Neural crest cell (in vitro differentiated cells): ENCODE measurements around the gene ZDHHC1. TPM values are rescaled to one million over a fixed set of nuclear protein-coding genes. Genes with fewer than 3 reads are reported as not detected.
A peak's percentile ranks its signal among the peaks of the same experiment; 100 is the strongest.
"Not testable (repeated sequence)": the region's sequence is repeated elsewhere in the genome, so short reads cannot be mapped to it uniquely, and the experiment has no call there.

ENCODE experiments used
- DNase-seq: peaks from one replicate; pipeline ENCODE4 v3.0.0; 2021; ENCODE audit warnings: low read depth, mixed read lengths, low spot score
- H3K27ac Mint-ChIP-seq: one replicate; pipeline ENCODE4 v1.8.0; 2021; ENCODE audit warnings: mild to moderate bottlenecking, mixed read lengths; ENCODE audit not compliant: unreplicated experiment
- H3K27me3 Mint-ChIP-seq: 2 replicates; pipeline ENCODE4 v1.8.0; 2021; ENCODE audit warnings: low read depth, mild to moderate bottlenecking, mixed read lengths
- H3K36me3 Mint-ChIP-seq: 2 replicates; pipeline ENCODE4 v1.8.0; 2021; ENCODE audit warnings: low read depth, mild to moderate bottlenecking, mixed read lengths
- H3K4me1 Mint-ChIP-seq: 2 replicates; pipeline ENCODE4 v1.8.0; 2021; ENCODE audit warnings: mixed read lengths
- H3K4me3 Mint-ChIP-seq: one replicate; pipeline ENCODE4 v1.8.0; 2021; ENCODE audit warnings: mild to moderate bottlenecking, mixed read lengths
- H3K9me3 Mint-ChIP-seq: 2 replicates; pipeline ENCODE4 v1.8.0; 2021; ENCODE audit warnings: mixed read lengths
- total RNA-seq: library from RNA; stranded (reverse); gene quantifications from 2 replicates; pipeline ENCODE4 v1.2.1, GENCODE V29; 2021
- TF ChIP-seq, protein P1 (sequence below): fragments of 200-600 bp; sonication (generic); conservative IDR thresholded peaks from 2 replicates; pipeline ENCODE4 v1.5.0; 2021; ENCODE audit warnings: antibody characterized with exemption, mild to moderate bottlenecking

The ZDHHC1 gene
- total RNA-seq, 1 donor from 2014 or later: 10.2 TPM

DNA sequence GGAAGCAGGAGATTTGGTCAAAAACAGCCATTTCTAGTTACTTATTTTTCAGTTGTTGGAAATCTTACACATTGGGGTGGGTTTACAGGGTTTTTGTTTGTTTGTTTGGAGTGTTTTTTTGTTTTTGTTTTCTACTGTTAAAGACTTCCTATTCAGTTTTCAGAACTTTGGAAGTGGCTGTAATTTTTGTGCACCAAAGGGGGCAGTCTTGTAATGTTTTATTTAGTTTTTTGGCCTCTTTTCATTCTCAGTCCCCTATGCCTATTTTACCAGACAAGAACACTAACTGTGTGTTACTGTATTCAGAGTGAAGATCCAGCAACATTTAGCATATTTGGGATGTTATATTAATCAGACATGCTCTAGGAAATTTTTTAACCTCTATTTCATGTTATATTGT is 43.6 kb downstream of the ZDHHC1 start:
- H3K36me3 Mint-ChIP-seq: no peaks in the 10 kb centered on the region
- H3K27me3 Mint-ChIP-seq: peaks cover 10% of the 10 kb centered on the region
- DNase-seq: no peak
- no peaks in the 10 kb centered on the region for H3K9me3 Mint-ChIP-seq
- H3K4me3 Mint-ChIP-seq: no peak overlapping the region
- TF ChIP-seq, protein P1, sequence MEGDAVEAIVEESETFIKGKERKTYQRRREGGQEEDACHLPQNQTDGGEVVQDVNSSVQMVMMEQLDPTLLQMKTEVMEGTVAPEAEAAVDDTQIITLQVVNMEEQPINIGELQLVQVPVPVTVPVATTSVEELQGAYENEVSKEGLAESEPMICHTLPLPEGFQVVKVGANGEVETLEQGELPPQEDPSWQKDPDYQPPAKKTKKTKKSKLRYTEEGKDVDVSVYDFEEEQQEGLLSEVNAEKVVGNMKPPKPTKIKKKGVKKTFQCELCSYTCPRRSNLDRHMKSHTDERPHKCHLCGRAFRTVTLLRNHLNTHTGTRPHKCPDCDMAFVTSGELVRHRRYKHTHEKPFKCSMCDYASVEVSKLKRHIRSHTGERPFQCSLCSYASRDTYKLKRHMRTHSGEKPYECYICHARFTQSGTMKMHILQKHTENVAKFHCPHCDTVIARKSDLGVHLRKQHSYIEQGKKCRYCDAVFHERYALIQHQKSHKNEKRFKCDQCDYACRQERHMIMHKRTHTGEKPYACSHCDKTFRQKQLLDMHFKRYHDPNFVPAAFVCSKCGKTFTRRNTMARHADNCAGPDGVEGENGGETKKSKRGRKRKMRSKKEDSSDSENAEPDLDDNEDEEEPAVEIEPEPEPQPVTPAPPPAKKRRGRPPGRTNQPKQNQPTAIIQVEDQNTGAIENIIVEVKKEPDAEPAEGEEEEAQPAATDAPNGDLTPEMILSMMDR: peak; percentile 65
- H3K4me1 Mint-ChIP-seq: peaks cover 11% of the 10 kb centered on the region
- no peak overlapping the region for H3K27ac Mint-ChIP-seq

DNA sequence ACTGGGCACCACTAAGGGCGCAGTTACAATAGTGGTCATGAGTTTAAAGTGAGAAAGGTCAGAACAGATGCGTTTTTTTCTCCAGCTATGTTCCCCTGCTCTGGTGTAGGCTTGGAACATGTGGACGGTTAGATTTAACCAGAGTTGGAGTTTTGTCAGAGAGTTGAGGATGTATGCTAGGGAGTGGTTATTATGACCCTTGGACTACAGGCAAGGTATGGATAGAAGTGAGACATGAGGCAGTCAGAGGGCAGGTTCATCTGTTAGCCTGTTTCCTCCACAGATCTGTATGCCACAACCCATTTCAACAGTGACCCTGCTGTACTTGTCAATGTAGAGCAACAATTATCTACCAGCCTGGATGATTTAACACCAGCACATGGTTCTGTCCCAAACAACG is 45.6 kb downstream of the ZDHHC1 start:
- Mint-ChIP-seq H3K4me3 (no peak overlapping the region), H3K36me3 (no peaks in the 10 kb centered on the region), H3K27ac (no peak overlapping the region), H3K27me3 (peaks cover 9% of the 10 kb centered on the region), H3K9me3 (no peaks in the 10 kb centered on the region), H3K4me1 (peaks cover 6% of the 10 kb centered on the region)
- TF ChIP-seq, protein P1: no peak
- no peak for DNase-seq

DNA sequence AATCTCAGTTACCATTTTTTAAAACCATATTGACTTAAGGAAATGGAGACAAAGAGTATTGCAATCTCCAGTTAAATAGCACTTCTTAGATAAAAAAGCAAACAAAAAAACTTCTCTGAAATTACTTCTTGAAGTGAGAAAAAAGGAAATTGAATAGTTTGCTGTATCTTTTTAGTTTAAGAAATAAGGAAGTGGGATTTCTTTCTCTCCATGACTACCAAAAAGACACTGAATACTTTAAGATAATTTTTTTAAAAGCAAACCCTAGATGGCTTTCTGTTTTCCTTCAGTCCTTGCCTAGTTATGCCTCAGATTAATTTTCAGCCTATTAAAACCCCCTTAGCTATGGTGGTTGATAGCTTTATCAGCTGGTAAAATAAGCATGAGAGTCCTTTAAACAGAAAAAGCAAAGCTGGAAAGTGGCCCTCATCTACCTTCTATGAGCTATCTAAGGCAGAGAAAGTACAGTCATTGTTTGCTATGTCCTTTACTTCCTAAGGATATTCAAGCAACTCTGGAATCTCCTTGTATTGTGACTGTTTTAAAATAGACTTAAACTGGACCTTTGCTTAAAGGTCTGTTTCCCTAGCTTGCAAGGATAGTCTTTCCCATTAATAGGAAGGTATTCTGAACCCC is 51.6 kb downstream of the ZDHHC1 start:
- H3K36me3 Mint-ChIP-seq: no peaks in the 10 kb centered on the region
- H3K4me3 Mint-ChIP-seq: no peak overlapping the region
- DNase-seq: no peak
- TF ChIP-seq, protein P1: no peak
- H3K27me3 Mint-ChIP-seq: peaks cover 8% of the 10 kb centered on the region
- H3K9me3 Mint-ChIP-seq: no peaks in the 10 kb centered on the region
- H3K27ac Mint-ChIP-seq: no peak overlapping the region
- H3K4me1 Mint-ChIP-seq: peaks cover 18% of the 10 kb centered on the region

DNA sequence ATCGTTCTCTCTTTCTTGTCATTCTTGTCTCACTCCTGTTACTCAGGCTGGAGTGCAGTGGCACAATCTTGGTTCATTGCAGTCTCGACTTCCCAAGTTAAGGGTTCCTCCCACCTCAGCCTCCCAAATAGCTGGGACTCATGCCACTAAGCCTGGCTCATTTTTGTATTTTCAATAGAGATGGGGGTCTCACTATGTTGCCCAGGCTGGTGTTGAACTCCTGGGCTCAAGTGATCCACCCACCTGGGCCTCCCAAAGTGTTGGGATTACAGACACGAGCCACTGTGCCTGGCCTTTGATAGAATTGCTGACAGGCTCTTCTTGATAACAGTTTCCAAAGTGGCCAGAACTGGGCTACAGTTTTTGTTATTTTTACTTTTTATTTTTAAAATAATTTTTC is 55.2 kb downstream of the ZDHHC1 start:
- Mint-ChIP-seq H3K27me3 (peaks cover 5% of the 10 kb centered on the region), H3K4me3 (no peak overlapping the region), H3K9me3 (no peaks in the 10 kb centered on the region), H3K36me3 (no peaks in the 10 kb centered on the region), H3K27ac (no peak overlapping the region), H3K4me1 (peaks cover 18% of the 10 kb centered on the region)
- TF ChIP-seq, protein P1: no peak
- no peak for DNase-seq

DNA sequence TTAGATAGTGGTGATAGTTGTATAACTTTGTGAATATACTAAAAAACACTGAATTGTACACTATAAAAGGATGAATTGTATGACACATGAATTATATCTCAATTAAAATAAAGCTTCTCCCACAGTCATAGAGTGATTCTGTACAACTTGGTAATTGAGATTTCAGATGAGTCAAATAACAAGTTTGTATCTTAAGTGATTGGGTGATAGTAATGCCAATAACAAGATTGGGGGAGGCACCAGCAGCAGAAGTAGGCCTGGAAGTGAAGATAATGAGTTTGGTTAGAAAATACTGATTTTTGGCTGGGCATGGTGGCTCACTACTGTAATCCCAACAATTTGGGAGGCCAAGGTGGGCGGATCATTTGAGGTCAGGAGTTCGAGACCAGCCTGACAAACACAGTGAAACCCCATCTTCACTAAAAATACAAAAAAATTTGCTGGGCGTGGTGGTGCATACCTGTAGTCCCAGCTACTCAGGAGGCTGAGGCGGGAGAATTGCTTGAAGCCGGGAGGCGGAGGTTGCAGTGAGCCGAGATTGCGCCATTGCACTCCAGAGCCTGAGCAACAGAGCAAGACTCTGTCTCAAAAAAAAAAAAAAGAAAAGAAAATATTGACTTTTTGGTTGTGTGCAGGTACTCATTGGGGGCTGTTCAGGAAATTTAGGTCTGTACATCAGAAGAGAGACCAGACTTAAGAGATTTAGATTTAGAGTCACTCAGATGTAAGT is 56.6 kb downstream of the ZDHHC1 start:
- not testable (repeated sequence) for H3K27ac Mint-ChIP-seq, H3K36me3 Mint-ChIP-seq, H3K9me3 Mint-ChIP-seq, H3K27me3 Mint-ChIP-seq, H3K4me3 Mint-ChIP-seq, DNase-seq
- peaks cover 13% of the 10 kb centered on the region for H3K4me1 Mint-ChIP-seq

DNA sequence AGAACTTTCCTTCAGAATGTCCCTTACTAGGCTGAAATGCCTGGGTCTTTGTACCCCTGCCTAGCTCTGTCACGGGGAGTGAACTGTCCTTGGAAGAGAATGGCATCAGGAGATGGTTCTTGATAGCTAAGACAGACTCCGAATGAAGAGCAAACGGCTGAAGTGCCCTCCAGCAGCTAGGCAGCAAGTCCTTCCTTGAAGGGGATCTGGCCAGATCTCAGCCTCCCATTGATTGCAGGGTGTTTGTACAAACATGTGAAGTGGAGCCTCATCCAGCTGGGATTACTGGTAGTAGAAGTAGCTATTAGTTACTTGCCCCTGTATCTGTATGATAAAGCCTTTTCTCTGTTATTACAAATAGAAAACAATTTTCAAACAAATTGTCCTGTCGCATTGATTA is 58.7 kb downstream of the ZDHHC1 start:
- Mint-ChIP-seq H3K4me1 (no peaks in the 10 kb centered on the region), H3K9me3 (no peaks in the 10 kb centered on the region), H3K36me3 (no peaks in the 10 kb centered on the region), H3K27ac (no peak overlapping the region), H3K4me3 (no peak overlapping the region), H3K27me3 (peaks cover 10% of the 10 kb centered on the region)
- no peak for DNase-seq
- TF ChIP-seq, protein P1: no peak
